ENCODE measurements around the gene TGDS. TPM values are rescaled to one million over a fixed set of nuclear protein-coding genes. Genes with fewer than 3 reads are reported as not detected.

TGDS gene
- total and polyA plus RNA-seq, 2 experiments from 2014 or later = 8.6 to 21.5 TPM

- Histone ChIP-seq H3K4me2 (no peak overlapping the region), H3K36me3 (replicated peaks; ENCODE audit: insufficient read depth, low read depth) (no peaks in the 10 kb centered on the region), H3K4me1 (ENCODE audit: insufficient read depth) (peaks cover 16% of the 10 kb centered on the region), H3K79me2 (peaks cover 46% of the 10 kb centered on the region), H3K27ac (no peak overlapping the region), H3K4me3 (no peak overlapping the region), H2AFZ (no peak overlapping the region), H4K20me1 (ENCODE audit: insufficient read depth, poor library complexity, severe bottlenecking) (no peaks in the 10 kb centered on the region), H3K27me3 (no peaks in the 10 kb centered on the region), H3K9me3 (ENCODE audit: low read depth) (no peaks in the 10 kb centered on the region), H3K9me2 (replicated peaks; ENCODE audit: insufficient read depth) (no peaks in the 10 kb centered on the region)
- TF ChIP-seq EZH2phosphoT487 (IDR thresholded peaks at IDR 0.05; ENCODE audit: low read depth, severe bottlenecking, unreplicated experiment) (no peak), CTCF (IDR thresholded peaks at IDR 0.05; ENCODE audit: poor library complexity) (no peak), EZH2 (IDR thresholded peaks at IDR 0.05; ENCODE audit: borderline replicate concordance) (no peak)
- 95% methylated on average over 3 of the region's 3 CpGs for WGBS (ENCODE audit: low lambda C conversion rate, missing lambda C conversion rate)
- DNase-seq (ENCODE audit: low spot score) = no peak
These were observed 5.2 kb downstream of the TGDS start for GRCh38 chr13:94590744-94591143.

- Histone ChIP-seq H3K4me3 (no peak overlapping the region), H3K9me2 (replicated peaks; ENCODE audit: insufficient read depth) (no peaks in the 10 kb centered on the region), H2AFZ (no peak overlapping the region), H3K4me2 (no peak overlapping the region), H3K27ac (no peak overlapping the region), H3K79me2 (peaks cover 36% of the 10 kb centered on the region), H3K4me1 (ENCODE audit: insufficient read depth) (no peaks in the 10 kb centered on the region), H3K27me3 (no peaks in the 10 kb centered on the region), H3K36me3 (replicated peaks; ENCODE audit: insufficient read depth, low read depth) (peaks cover 5% of the 10 kb centered on the region), H4K20me1 (ENCODE audit: insufficient read depth, poor library complexity, severe bottlenecking) (no peaks in the 10 kb centered on the region), H3K9me3 (ENCODE audit: low read depth) (no peaks in the 10 kb centered on the region)
- WGBS (ENCODE audit: low lambda C conversion rate, missing lambda C conversion rate) = 96% methylated on average over 4 of the region's 4 CpGs
- TF ChIP-seq CTCF (IDR thresholded peaks at IDR 0.05; ENCODE audit: poor library complexity) (no peak), EZH2phosphoT487 (IDR thresholded peaks at IDR 0.05; ENCODE audit: low read depth, severe bottlenecking, unreplicated experiment) (no peak), EZH2 (IDR thresholded peaks at IDR 0.05; ENCODE audit: borderline replicate concordance) (no peak)
- no peak for DNase-seq (ENCODE audit: low spot score)
These were observed 7.4 kb downstream of the TGDS start for GRCh38 chr13:94588541-94588940.

- Histone ChIP-seq H3K4me1 (ENCODE audit: insufficient read depth) (no peaks in the 10 kb centered on the region), H3K9me3 (ENCODE audit: low read depth) (no peaks in the 10 kb centered on the region), H3K27ac (no peak overlapping the region), H2AFZ (no peak overlapping the region), H3K27me3 (no peaks in the 10 kb centered on the region), H3K79me2 (peaks cover 25% of the 10 kb centered on the region), H4K20me1 (ENCODE audit: insufficient read depth, poor library complexity, severe bottlenecking) (no peaks in the 10 kb centered on the region), H3K9me2 (replicated peaks; ENCODE audit: insufficient read depth) (no peaks in the 10 kb centered on the region), H3K4me2 (no peak overlapping the region), H3K4me3 (no peak overlapping the region), H3K36me3 (replicated peaks; ENCODE audit: insufficient read depth, low read depth) (peaks cover 5% of the 10 kb centered on the region)
- DNase-seq (ENCODE audit: low spot score) = no peak
- WGBS (ENCODE audit: low lambda C conversion rate, missing lambda C conversion rate) = 90% methylated on average over 7 of the region's 7 CpGs
- TF ChIP-seq CTCF (IDR thresholded peaks at IDR 0.05; ENCODE audit: poor library complexity) (no peak), EZH2 (IDR thresholded peaks at IDR 0.05; ENCODE audit: borderline replicate concordance) (no peak), EZH2phosphoT487 (IDR thresholded peaks at IDR 0.05; ENCODE audit: low read depth, severe bottlenecking, unreplicated experiment) (no peak)
These were observed 9.6 kb downstream of the TGDS start for GRCh38 chr13:94586371-94586770.

All from hepatocyte (in vitro differentiated cells).